Colon (tissue), 2 donors: ENCODE data around the gene NOC3L.
"Not testable (repeated sequence)": the region's sequence is repeated elsewhere in the genome, so short reads cannot be mapped to it uniquely, and the experiment has no call there.

Experiments used
- FAIRE-seq: peaks from 2 replicates; lab custom pipeline; 2012; peaks lifted over from hg19 to GRCh38; lab: Jason Lieb, UNC
- donor health status: control.
- donor health status: control.

NOC3L gene

DNA sequence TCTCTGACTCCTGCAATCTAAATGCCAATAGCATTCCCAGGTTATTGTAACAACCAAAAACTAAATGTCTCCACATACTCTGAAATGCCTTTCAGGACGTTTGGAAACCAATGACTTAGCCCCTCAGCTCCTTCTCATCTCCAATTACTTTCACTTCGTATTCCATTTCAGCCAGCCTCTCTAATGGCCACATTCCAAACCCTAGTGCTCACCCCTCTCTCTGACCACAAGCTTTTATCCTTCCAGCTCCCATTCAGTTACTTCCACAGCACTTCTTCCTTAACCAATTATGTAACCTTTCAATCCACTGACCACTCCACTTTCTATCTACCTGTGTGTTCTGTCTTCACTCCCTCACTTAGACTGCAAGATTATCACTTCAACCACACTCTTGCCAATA, 4.3 kb downstream of the NOC3L start:
- FAIRE-seq, result no peak

DNA sequence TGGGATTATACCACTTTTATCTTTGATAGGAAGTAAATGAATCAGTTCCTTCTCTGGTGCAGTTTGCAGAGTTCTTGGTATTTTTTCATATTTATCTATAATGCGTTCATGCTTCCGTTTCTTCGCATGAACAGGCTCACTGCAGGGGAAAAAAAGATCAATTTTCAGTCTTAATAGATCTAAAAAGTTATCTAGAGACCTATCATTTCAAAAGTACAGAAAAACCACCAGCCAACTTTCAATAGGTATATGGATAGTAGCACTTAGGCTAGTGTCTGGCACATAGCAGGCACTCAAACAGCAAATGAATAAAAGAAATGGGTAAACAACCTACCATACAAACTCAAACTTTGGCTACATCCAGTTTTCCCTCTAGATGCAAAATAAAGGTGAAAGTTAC, 5.5 kb downstream of the NOC3L start:
- FAIRE-seq, result no peak

DNA sequence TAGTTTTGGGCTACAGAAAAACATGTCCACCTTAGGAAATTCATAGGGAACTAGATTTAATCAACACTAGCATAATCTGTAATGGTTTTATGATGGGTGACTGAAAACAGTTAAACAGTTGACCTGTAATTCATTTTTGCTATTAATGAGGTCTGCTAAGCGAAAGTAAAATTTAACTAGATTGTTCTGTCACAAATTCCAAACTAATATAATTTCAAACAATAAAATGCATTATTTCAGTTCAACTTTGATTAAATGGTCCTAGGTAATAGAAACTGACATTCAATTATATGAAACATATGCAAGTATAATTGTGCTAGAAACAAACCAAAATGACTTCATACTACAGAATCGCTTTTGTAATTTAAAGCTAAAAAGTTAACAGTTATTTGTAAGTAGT, 6.9 kb downstream of the NOC3L start:
- FAIRE-seq, result no peak

DNA sequence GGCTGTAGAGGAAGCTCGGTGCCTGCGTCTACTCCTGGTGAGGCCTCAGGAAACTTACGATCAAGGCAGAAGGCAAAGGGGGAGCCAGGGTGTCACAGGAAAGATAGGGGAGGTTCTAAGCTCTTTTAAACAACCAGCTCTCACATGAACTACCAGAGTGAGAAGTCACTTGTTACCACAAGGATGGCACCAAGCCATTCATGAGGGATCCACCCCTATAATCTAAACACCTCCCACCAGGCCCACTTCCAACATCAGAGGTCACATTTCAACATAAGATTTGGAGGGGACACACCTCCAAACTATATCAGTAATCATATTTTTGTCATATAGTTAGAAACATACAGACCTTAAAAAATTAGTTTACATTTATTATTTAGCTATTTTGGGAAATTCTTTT, 9.4 kb downstream of the NOC3L start:
- no peak for FAIRE-seq

DNA sequence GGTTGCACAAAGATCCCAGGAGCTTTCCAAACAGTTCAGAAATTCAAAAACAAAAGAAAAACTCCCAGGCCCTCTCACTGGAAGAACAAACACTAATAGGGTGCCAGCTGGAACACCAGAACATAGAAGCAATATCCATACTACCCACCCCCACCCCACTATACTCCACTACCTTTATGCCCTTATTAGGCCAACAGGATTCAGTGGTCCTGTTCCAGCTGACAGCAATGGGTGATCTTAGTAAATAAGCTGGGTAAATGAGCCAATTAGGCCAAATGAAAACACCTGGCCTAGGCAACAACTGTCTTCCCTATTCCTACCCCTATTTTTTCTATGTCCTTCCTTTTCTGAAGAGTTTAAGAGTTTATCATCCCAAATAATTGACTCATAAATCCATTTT, 11.7 kb downstream of the NOC3L start:
- no peak for FAIRE-seq

DNA sequence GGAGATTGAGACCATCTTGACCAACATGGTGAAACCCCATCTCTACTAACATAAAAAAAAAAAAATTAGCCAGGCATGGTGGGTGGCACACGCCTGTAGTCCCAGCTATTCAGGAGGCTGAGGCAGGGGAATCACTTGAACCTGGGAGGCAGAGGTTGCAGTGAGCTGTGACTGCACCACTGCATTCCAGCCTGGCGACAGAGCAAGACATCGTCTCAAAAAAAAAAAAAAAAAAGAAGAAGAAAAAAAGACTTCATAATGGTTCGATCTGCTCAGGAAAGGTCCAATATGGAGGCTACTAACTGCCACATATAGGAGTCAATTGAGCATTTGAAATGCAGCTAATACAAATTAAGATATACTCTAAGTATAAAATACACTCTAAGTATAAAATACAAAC, 12.2 kb downstream of the NOC3L start:
- not testable (repeated sequence) for FAIRE-seq

DNA sequence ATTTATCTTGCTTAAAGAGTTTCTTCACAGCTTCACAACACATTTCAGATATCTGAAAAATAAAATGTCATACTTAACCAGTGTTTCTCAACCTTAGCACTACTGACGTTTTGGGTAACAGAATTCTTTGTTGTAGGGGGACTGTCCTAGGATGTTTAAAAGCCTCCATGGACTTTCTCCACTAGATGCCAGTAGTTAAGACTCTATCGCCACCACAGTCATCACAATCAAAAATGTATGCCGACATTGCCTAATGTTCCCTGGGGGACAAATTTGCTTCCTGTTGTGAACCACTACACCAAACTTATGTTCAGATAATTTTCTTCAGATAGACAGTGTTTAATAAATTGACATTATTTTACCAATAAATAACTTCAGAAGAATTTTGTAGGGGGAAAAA, 13.4 kb downstream of the NOC3L start:
- FAIRE-seq, result no peak

DNA sequence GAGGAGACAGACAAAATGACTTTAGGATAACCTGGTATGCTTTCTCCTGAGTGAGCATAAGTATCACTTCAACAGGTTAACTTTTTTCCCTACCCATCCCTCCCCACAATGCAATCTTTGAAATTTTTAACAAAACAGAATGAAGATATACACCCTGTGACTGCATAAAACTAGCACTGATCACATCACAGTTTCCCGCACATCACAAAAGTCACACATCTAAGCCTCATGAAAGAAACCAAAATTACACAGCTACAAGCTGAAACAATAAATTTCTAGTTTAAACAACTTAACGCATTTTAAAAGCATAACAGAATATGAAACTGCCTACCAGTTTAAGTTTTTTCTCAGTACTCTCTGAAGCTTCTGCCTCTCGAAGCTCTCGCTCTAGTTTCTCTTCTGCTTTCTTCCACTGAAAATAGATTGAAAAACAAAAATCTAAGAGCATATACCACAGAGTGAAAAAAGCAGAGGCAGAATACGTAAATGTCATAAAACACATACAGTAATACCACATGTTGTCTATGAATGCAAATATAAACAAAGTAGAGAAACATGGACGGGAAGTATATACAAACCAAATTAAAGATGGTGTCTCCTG, 18.1 kb downstream of the NOC3L start:
- FAIRE-seq, result no peak

DNA sequence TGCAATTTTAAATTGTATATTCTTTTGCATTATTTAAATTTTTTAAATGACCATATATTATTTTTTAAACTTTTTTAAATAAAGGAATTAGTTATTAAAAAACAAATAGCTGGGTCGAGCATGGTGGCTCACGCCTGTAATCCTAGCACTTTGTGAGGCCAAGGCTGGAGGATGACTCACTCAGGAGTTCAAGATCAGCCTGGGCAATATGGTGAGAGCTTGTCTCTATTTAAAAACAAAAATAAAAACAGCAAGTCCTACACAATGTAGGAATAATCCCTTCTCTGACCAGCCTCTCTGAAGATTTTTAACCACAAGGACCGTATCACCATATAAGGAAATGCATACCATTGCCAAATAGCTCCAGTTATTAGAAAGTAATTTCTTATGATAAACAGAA, 19.6 kb downstream of the NOC3L start:
- no peak for FAIRE-seq

DNA sequence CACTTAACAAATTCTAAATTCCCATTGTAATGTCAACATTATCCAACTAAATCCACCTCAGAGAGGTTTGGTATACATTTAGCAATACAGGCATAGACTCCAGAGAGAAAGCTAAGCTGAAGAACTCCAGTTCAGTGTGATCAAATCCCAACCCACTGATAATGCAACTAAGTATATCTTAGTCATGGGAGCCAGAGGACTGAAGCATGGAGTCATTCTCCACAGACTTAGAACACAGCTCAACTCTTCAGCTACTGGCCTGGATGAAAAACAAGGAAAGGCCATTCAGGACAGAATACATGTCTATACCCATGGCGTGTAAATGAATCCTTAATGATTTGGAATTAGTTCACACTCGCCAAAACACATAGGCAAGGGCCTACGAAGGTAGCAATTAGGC, 27.9 kb downstream of the NOC3L start:
- FAIRE-seq, result no peak

DNA sequence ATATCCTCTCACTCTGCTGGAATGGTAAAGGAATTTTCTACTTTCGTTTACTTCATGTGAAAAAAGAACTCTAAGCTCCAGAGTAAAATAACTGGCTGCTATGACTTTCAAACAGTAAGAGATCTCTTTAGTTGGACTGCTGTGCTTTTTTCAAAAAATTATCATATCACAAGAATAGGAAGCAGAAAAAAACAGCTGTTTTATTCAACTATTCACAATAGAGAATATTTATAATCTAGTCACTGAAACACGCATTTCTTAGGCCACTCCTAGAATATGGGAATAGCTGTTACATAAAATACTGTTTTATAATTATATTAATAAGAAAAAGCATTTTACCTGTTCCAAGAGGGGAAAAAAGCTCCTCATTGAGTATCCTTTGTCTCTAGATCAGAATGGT, 29.7 kb downstream of the NOC3L start:
- no peak for FAIRE-seq

DNA sequence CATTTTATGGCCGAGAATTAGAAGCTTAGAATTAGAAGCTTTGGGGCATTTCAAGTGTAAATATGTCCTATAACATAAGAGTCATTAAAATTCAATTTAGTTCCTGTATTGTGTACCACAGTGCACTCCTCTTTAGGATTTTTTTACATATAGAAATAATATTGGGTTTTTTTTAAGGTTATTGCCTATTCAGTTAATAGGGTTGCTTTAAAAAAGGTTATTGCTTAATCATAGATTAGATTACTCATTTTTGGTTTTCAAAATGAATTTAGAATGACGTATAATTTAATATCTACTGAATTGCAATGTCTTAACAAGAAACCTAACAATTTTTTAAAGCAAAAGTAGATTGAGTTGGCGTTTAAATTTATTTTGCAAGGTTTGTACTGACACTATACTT, 34.1 kb downstream of the NOC3L start:
- FAIRE-seq, result no peak

DNA sequence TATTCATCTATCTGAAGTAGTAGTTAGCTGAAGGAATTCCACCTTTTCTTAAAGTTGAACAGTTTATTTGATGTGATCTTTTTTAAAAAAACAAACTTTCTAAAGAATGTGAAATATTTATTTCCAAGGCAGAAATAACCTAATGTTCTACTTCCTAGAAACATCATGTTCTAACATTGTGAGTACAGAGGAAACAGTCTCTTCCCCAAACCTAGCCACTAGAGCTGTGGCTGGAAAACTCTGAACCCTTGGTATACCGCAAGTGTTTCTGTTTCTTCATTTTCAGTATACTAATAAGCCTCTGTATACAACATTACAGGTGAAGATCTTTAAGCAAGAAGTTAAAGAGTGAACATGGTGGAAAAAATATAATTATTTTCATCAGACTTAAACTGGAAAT, 35.1 kb downstream of the NOC3L start:
- FAIRE-seq, result no peak

DNA sequence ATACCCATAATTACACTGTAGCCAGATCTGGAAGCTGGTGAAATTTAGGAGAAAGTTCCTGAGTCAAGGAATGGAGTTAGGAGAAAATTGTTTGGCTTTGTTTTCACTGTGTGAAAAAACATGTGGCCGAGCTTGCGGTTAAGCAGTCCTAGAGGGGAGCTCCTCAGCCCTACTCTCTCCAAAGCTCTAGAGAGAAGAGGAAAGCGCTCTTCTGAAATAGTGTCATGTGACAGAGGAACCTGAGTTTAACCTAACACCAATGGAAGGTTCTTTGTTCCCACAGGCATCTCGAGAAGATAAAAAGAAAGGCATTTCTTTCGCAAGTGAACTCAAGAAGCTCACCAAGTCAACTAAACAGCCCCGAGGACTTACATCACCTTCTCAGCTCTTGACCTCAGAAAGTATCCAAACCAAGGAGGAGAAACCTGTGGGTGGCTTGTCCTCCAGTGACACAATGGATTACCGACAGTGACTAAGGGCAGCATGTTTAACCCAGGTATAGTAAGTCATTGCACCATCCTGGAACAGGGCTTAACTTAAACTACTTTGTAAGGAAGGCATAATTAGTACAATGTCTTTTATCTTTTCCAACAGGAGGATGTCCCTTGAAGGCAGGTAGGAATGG, 38.0 kb downstream of the NOC3L start:
- no peak for FAIRE-seq

DNA sequence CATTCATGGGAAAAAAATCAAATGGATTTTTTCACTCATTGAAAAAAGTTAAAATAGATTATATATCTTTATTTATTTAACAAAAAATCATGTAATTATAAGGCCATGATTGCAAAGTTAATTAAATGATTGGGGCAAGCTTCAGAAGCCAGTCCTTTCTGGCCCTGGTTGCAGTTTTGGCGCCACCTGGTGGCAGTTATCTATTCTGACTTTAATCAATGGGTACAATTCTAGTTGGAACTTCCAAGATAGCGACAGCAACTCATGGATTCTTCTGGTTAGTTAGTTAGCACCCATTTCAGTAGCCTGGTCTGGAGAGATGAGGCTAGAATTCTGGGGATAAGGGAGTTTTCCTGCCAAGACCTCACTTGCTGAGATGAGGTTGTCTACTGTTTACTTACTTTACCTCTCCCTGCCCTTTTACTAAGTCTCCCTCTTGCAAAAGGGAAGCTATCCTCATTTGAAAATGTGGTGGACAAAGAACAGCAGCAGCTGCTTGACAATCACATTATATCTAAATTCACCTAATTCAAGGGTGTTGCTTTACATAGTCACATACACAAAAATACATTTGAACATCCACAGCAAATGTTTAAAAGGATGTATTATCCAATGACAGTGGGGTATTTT, 42.3 kb downstream of the NOC3L start:
- no peak for FAIRE-seq

DNA sequence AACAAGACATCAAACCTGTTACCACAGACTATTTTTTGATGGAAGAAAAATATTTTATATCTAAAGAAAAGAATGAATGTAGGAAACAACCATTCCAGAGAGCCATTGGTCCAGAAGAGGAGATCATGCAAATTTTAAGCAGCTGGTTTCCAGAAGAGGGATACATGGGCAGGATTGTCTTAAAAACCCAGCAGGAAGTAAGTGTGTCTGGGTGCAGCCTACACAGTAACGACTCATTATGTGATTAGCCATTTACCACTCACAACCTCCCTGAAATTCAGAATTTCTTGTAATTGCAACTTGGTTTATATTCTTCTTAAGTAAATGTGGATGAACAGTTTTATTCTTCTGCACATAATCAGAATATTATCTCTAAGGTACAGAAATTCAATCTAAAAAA, 46.2 kb downstream of the NOC3L start:
- no peak for FAIRE-seq

DNA sequence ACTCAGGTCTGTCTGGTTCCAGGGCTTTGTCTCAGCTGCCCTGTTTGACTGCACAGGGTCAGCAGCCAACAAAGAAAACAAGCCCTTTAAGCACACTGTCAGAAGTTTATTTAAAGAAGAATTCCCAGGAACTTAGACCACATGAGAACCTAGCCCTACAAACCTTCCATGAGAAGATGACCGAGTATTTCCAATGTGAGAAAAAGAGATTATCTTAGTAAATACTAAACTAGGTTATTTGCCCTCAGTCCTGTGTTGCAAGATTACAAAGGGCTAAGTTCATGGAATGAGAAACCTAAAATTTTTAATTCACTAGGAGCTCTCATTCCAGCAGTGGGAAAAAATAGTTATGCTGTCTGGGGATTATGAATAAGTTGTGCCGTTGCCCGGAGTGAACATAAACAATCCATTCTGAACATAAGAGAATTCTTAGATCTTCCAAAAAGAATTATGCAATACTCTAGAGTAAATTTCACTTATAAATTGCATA, 46.7 kb downstream of the NOC3L start:
- FAIRE-seq, result no peak

DNA sequence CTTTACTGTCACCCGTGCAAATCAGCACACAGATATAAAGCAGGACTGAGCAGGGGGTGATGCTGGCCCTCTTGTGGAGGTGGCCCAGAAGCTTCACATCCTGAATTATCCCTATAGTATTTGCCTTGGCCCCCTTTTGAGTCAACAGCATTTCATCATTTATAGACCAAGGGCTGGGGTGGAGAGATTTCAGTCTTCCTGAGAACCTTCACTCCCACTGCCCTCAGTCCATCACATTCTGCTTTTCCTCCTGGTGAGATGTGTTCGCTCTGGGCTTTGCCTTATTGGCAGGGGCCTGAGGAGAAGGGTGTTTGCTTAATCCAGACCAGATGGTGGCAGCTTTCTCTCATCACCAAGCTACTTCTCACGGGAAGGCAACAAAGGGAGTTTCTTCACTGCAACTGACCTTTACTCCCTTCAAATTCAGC, 47.7 kb downstream of the NOC3L start:
- FAIRE-seq, result no peak

DNA sequence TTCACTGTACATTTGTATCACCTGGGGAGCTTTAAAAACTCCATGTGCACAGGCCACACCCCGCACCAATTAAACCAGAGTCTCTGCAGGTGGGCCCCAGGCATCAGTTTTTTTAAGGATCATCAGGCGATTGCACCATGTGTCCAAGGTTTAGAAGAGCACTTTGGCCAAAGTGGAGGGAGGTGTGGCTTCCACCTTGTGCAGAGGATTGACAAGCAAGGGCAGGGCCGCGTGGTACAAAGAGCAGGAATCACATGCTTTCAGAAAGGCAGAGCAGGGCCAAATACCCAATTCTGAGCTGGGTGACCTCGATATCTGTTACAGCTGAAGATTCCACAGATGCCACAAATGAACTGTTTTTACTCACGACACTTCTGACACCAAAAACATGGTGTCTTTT, 52.4 kb downstream of the NOC3L start:
- FAIRE-seq, result no peak

DNA sequence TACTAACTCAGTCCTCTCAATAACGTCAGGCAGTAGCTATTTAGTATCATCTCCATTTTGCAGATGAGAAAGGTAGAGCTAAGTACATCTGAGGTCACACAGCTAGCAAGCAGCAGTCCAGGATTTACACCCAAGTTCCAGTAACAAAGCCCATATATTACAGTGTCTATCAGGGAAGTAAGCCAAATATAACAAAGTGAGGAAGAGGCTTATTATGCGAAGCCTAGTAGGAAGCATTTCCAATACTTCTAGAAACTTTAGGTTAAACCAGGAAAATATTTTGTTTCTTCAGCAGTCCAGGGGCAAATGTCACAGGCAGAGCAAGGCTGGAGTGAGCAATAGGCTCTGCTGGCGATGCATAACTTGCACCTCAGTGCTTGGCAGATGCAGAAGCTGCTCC, 53.9 kb downstream of the NOC3L start:
- FAIRE-seq, result no peak

DNA sequence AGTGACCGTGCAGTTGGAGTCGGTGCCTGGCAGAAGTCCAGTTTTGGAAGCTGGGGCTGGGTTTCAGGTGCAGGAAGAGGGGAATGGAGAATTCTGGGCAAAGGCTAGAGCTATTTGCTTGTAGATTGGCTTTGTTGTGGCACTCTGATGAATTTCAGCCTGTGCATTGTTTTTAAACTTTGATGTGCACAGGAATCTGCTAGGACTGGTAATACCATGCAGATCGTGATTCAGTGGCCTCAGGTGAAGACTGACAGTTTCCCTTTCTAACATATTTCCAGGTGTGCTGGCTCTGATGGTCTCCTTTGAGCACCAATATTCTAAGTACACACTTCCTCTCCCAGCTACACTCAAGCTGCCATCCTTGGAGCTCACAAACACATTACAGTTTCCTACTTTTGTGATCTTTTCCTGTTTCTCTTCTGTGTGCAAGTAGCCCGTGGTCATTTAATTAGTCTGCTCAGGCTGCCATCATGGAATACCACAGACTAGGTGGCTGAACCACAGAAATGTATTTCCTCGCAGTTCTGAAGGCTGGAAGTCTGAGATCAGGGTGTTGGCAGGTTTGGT, 55.6 kb downstream of the NOC3L start:
- no peak for FAIRE-seq

DNA sequence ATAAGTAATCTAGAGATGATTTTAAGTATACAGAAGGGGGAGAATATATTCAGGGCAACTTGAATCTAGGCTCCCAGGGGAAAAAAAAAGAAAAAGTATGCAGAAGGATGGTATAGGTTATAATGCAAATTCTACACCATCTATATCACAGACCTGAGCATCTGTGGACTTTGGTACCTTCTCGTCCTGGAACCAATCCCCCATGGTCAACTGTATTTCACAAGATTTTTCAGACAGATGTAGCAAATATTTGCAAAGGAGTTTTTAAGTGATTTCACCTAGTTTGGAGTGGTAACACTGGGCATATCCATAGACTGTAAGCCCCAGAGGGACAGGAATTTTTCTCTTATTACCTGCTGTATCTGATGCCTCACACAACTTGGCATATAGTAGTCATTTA, 58.8 kb downstream of the NOC3L start:
- no peak for FAIRE-seq

DNA sequence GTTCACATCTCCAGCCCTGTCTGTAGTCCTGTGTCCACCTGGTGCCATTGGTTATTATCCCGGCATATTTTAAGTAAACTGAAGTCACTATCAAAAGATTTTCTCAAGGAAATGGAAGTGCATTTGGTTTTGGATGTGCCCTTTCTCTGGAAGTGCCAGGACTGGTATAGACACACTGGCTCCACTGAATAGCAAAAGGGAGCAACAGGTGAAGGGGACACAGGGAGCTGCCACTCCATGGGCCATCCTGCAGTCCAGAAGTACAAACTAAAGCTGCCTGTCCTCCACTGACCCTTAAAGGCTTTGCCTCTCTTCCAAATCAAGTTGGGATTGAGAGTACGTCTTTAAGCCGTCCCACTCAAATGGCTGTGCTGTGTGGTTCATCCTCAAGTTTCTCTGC, 62.7 kb downstream of the NOC3L start:
- no peak for FAIRE-seq

DNA sequence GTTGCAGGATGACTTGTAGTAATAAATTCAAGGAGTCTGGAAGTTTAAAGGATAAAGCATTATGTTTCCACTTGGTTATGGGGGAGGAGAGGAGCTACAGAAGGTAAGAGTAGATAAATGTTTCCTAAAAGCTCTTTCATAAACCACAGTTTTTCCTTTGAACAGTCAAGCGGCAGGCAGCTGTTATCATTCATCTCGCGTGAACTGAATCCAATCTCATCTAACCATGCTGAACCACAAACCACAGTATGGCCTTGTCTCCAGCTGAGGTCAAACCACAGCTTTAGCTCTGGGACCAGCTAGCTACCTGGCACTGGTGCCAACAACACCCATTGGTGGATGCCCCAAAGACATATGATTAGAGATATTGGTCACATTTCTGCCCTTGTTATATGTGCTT, 63.3 kb downstream of the NOC3L start:
- no peak for FAIRE-seq
